GM12878 (cell line): ENCODE measurements around the gene UVRAG. TPM values are rescaled to one million over a fixed set of nuclear protein-coding genes. Genes with fewer than 3 reads are reported as not detected.

Source experiments
- CEBPB ChIP-seq, 2 experiments: fragments of 150-350 bp in 1 of 2; IDR thresholded peaks; 2 replicates each; pipeline ENCODE4 v1.6.1; 2012 to 2014; ENCODE audit warnings: low read depth in 2 of 2, low read length in 2 of 2, borderline replicate concordance in 1 of 2, inconsistent platforms in 1 of 2
- GATAD2B ChIP-seq: fragments of 450-650 bp; conservative IDR thresholded peaks from 2 replicates; pipeline ENCODE4 v1.6.1; 2017; ENCODE audit warnings: low read depth, mild to moderate bottlenecking, moderate library complexity
- MYB ChIP-seq: fragments of 150-350 bp; IDR thresholded peaks from 2 replicates; pipeline ENCODE4 v1.6.1; 2014; ENCODE audit warnings: mild to moderate bottlenecking, low read depth, low read length, borderline replicate concordance
- NR2C2 ChIP-seq: IDR thresholded peaks from 2 replicates; pipeline ENCODE4 v1.6.1; 2011; ENCODE audit warnings: borderline replicate concordance, low read depth; ENCODE audit not compliant: control insufficient read depth, insufficient read length
- PAX5 ChIP-seq: IDR thresholded peaks from 2 replicates; pipeline ENCODE4 v1.6.1; 2011; ENCODE audit warnings: low read depth, low read length, borderline replicate concordance
- PBX3 ChIP-seq: IDR thresholded peaks from 2 replicates; pipeline ENCODE4 v1.6.1; 2011; ENCODE audit warnings: mild to moderate bottlenecking, low read depth, low read length, moderate library complexity; ENCODE audit not compliant: insufficient replicate concordance
- PRDM15 ChIP-seq: fragments of 450-650 bp; formaldehyde crosslinking; IDR thresholded peaks from 2 replicates; pipeline ENCODE4 v1.4.0; 2020; ENCODE audit warnings: mild to moderate bottlenecking, moderate library complexity
- SUPT20H ChIP-seq: IDR thresholded peaks from 2 replicates; pipeline ENCODE4 v1.6.1; 2011; ENCODE audit warnings: low read depth, mild to moderate bottlenecking, low read length, moderate library complexity, borderline replicate concordance; ENCODE audit not compliant: control insufficient read depth
- TAF1 ChIP-seq: IDR thresholded peaks from 2 replicates; pipeline ENCODE4 v1.6.1; 2011; ENCODE audit warnings: mild to moderate bottlenecking, low read depth, low read length, borderline replicate concordance
- TCF3 ChIP-seq: IDR thresholded peaks from 2 replicates; pipeline ENCODE4 v1.6.1; 2012; ENCODE audit warnings: low read depth, mild to moderate bottlenecking, low read length, borderline replicate concordance; ENCODE audit not compliant: insufficient read depth
- polyA plus RNA-seq, 11 experiments: library from polyadenylated mRNA; depleted of rRNA in 4 of 11; unstranded in 6 of 11; stranded (reverse) in 5 of 11; fragments of >200 nt; fragmentation: Nextera tagmentation in 4 of 11; fragmentation: Illumina TruSeq in 1 of 11; extraction: Ambion mirVana in 4 of 11; extraction: Trizol in 1 of 11; gene quantifications; 1 replicate in 1 of 11; 2 replicates in 10 of 11; pipeline versions ENCODE4 v1.2.1 to v1.2.3, GENCODE V29; 2011 to 2016; ENCODE audit warnings: inconsistent platforms in 2 of 11, missing spikeins in 2 of 11, low read depth in 1 of 11
- total RNA-seq, 4 experiments: library from RNA; depleted of rRNA in 3 of 4; stranded (reverse); fragments of >200 nt in 3 of 4; fragmentation: Illumina TruSeq in 1 of 4; extraction: Trizol in 1 of 4; gene quantifications; 2 replicates each; pipeline versions ENCODE4 v1.2.1 to v1.2.3, GENCODE V29; 2013 to 2021
- TF ChIP-seq, protein P1 (sequence below): fragments of 450-650 bp; IDR thresholded peaks from 2 replicates; pipeline ENCODE4 v1.6.1; 2018; ENCODE audit warnings: borderline replicate concordance, mild to moderate bottlenecking; ENCODE audit not compliant: partially characterized antibody
- TF ChIP-seq, protein P2 (sequence below): IDR thresholded peaks from 2 replicates; pipeline ENCODE4 v1.6.1; 2012; ENCODE audit warnings: mild to moderate bottlenecking, low read depth, low read length
- TF ChIP-seq, protein P3 (sequence below): fragments of 450-650 bp; IDR thresholded peaks from 2 replicates; pipeline ENCODE4 v1.6.1; 2017; ENCODE audit warnings: borderline replicate concordance

Gene UVRAG
- total and polyA plus RNA-seq, 10 of the 15 experiments (the other 5 are each of a cell fraction or from before 2014, with no cell fraction given) = 7.0 to 43.4 (median 37.0) TPM

DNA sequence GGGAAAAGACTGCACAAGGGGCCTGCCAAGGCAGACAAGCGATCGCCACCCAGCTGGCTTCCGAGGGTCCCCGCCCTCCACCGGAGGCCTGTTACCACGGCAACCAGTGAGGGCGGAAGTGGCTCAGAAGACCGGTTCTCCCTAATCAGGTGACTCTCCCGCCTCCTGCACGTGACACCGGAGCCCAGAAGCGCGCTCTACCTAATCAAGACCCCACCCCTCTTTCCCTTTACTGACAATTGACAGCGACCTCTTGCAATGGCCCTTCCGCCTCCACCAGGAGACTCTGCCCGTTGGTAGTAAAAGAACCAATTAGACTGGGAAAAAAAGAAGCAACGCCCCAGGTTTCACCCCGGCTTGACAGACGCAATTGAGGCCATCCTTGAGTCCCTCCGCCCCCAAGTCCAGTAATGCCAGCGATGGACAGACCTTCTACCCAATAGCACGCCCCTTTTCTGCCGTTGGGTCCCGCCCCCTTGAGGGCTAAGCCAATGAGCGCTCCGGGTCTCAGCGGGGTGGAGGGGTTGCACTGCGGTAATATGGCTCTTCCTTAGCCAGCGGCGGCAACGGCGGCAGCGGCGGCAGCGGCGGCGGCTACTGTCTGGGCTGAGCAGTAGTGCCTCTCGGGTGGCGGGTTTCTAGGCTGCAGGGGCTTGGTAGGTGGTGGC lies at the start of gene UVRAG (continued):
- TF ChIP-seq PRDM15 (CRISPR knock-in tag) (no peak), MYB (no peak), PBX3 (peak; percentile 97), TCF3 (0 out of 2 replicates have a peak, but pooled peaks have one; percentile 32), PAX5 (no peak), SUPT20H (no peak), TAF1 (peak; percentile 85; the same call in 1 of the 2 replicates), GATAD2B (no peak), NR2C2 (no peak), CEBPB (IDR thresholded peaks at IDR 0.05; ENCODE audit: borderline replicate concordance in 1 of 2, low read depth in 2 of 2, low read length in 2 of 2) (no peak)
- TF ChIP-seq, protein P1, sequence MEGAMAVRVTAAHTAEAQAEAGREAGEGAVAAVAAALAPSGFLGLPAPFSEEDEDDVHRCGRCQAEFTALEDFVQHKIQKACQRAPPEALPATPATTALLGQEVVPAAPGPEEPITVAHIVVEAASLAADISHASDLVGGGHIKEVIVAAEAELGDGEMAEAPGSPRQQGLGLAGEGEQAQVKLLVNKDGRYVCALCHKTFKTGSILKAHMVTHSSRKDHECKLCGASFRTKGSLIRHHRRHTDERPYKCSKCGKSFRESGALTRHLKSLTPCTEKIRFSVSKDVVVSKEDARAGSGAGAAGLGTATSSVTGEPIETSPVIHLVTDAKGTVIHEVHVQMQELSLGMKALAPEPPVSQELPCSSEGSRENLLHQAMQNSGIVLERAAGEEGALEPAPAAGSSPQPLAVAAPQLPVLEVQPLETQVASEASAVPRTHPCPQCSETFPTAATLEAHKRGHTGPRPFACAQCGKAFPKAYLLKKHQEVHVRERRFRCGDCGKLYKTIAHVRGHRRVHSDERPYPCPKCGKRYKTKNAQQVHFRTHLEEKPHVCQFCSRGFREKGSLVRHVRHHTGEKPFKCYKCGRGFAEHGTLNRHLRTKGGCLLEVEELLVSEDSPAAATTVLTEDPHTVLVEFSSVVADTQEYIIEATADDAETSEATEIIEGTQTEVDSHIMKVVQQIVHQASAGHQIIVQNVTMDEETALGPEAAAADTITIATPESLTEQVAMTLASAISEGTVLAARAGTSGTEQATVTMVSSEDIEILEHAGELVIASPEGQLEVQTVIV = peak; percentile 56
- TF ChIP-seq, protein P2, sequence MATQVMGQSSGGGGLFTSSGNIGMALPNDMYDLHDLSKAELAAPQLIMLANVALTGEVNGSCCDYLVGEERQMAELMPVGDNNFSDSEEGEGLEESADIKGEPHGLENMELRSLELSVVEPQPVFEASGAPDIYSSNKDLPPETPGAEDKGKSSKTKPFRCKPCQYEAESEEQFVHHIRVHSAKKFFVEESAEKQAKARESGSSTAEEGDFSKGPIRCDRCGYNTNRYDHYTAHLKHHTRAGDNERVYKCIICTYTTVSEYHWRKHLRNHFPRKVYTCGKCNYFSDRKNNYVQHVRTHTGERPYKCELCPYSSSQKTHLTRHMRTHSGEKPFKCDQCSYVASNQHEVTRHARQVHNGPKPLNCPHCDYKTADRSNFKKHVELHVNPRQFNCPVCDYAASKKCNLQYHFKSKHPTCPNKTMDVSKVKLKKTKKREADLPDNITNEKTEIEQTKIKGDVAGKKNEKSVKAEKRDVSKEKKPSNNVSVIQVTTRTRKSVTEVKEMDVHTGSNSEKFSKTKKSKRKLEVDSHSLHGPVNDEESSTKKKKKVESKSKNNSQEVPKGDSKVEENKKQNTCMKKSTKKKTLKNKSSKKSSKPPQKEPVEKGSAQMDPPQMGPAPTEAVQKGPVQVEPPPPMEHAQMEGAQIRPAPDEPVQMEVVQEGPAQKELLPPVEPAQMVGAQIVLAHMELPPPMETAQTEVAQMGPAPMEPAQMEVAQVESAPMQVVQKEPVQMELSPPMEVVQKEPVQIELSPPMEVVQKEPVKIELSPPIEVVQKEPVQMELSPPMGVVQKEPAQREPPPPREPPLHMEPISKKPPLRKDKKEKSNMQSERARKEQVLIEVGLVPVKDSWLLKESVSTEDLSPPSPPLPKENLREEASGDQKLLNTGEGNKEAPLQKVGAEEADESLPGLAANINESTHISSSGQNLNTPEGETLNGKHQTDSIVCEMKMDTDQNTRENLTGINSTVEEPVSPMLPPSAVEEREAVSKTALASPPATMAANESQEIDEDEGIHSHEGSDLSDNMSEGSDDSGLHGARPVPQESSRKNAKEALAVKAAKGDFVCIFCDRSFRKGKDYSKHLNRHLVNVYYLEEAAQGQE = 0 out of 2 replicates have a peak, but pooled peaks have one; percentile 16
- TF ChIP-seq, protein P3, sequence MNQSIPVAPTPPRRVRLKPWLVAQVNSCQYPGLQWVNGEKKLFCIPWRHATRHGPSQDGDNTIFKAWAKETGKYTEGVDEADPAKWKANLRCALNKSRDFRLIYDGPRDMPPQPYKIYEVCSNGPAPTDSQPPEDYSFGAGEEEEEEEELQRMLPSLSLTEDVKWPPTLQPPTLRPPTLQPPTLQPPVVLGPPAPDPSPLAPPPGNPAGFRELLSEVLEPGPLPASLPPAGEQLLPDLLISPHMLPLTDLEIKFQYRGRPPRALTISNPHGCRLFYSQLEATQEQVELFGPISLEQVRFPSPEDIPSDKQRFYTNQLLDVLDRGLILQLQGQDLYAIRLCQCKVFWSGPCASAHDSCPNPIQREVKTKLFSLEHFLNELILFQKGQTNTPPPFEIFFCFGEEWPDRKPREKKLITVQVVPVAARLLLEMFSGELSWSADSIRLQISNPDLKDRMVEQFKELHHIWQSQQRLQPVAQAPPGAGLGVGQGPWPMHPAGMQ = no peak
